HG02981 (cell line): ENCODE data around the gene RESP18.
A peak's percentile ranks its signal among the peaks of the same experiment; 100 is the strongest.

Experiments used
- ATAC-seq: cut with Tn5 transposase; IDR thresholded peaks from one replicate; pipeline ENCODE4 v1.9.1; 2021; ENCODE audit warnings: mild to moderate bottlenecking, moderate library complexity; ENCODE audit not compliant: unreplicated experiment

Gene RESP18

DNA sequence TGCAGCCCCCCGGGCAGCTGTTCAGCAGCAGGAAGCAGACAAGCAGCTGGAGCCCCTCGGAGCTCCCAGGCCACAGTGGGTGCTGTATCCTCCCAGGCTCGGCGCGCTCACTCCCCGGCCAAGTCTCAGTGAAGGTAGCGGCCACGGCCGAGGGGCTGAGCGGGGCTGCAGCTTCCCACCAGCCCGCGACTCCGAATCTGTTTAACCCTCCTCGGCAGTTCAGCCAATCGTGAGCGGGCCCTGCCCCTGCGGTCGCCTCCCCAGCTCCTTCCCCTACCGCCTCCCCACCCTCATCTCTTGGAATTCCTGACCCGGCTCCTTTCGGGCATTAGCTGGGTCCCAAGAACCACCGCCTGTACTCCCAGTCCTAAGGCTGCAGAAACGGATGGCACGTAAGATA is at the start of gene RESP18:
Gene RESP18, minus strand, starts transcription at position 203 of the 400 bp plus-strand sequence.
- no peak for ATAC-seq

DNA sequence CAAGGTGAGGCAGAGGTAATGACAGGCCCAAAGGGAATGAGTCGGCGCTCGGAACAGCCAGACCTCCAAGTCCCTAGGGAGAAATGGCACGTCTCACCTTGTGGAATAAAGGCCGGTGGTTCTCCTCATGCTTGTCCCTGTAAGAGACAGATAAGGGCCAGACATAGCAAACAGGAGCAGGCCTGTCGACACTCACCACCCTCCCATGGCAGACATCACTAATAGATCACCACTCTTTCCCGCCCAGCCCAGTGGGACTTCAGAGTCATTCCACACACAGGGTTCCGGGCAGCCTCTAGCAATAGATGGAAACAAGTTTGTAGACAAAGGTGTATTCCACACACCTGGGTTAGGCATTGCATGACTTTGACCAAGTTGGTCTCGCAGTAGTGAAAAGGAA is 48.9 kb upstream of the RESP18 start:
- ATAC-seq: no peak

DNA sequence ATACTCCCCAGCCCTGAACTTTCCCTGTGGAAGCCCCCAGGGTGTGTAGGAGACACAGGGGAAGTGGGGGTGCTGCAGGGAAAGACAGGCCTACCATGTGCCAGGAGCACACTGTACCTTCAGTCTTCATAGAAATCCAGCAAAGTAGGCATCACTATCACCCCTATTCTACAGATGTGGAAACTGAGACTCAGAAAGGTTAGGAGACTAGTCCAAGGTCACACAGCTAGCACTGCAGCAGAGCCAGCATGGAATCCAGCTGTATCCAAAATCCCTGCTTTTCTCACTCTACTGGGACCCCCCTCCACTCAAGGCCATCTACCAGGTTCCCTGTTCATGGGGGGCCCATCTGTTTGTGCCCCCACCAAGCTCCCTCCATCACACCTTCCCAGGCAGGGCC is 48.4 kb upstream of the RESP18 start:
- no peak for ATAC-seq

DNA sequence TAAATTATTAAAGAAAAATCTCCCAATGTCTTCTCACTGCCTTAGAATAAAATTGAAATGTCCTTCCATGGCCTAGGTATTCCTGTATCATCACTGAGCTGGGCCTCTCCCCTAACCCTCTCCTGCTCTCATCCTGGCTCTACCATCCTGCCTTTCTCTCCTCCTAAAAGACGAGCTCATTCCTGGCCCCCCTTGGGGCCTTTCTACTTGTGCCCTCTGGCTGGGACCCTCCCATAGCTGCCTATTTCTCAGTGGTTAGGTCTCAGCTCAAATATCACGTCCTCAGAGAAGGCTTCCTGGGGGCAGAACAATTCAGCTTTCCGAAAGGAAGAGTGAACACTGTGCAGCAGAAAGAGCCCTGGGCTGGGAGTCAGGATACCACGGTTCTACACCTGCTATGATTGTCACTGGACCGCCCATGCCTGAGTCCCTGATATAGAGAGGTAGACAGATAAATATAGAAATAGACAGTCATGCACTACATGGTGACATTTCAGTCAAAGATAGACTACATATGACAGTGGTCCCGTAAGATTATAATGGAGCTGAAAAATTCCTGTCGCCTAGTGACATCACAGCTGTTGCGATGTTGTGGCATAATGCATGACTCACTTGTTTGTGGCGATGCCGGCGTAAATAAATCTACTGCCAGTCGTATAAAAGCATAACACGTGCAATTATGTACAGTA is 45.8 kb upstream of the RESP18 start:
- ATAC-seq: no peak

DNA sequence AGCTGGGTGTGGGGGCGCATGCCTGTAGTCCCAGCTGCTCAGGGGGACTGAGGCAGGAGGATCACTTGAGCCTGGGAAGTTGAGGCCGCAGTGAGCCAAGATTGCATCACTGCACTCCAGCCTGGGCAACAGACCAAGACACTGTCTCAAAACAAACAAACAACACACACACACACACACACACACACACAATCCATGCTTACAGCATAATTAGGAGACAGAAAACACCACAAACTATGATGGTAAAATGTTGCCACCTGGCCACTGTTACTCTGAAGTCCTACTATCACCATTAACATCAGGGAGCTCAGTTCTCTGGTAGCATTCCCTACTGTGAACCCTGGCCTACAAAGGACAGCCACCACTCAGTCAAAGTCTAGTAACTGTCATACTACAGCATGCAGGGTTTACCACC is 36.9 kb upstream of the RESP18 start:
- ATAC-seq: no peak

DNA sequence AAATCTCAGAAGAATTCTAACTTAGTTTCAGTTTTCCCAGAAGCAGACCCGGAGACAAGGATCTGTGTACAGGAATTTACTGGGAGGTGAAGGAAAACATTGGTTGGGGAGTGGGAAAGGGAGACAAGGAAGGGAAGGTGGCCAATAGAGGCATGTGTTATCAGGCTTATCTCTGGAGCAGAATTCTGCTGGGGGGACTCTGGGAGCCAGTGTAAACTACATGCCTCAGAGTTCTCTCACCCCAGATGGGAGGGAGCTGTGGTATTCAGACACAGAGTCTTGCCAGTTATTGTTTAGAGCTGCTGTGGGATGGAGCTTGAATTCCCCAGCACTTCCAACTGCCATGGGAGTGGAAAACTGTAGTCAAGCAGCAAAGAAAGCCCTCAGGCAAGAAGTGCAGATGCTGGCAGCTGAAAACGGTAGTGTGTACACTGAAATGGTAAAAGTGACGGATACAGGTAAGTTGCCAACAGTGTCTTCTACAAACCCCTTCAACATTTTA is 36.2 kb upstream of the RESP18 start:
- ATAC-seq: no peak

DNA sequence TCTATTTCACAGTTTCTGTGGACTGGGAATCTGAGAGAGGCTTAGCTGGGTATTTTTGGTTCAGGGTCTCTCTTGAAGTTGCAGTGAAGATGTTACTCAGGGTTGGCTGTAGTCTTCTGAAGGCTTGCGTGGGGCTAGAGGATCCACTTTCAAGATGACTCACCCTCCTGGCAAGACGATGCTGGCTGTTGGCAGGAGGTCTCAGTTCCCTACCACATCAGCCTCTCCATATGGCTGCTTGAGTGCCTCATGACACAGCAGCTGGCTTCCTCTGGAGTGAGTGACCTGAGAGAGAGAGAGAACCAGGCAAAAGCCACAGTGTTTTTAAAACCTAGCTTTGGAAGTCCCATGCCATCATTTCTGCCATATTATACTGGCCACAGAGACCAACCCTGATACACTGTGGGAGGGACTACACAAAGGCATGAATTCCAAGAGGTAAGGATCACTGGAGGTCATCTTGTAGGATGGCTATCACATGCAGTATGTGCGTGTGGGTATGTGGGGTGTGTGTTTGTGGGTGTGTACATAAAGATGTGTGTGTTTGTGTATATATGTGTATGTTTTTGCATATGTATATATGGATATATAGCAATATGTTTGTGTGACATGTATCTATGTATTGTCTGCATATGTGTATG is 30.1 kb upstream of the RESP18 start:
- peak; percentile 88 for ATAC-seq

DNA sequence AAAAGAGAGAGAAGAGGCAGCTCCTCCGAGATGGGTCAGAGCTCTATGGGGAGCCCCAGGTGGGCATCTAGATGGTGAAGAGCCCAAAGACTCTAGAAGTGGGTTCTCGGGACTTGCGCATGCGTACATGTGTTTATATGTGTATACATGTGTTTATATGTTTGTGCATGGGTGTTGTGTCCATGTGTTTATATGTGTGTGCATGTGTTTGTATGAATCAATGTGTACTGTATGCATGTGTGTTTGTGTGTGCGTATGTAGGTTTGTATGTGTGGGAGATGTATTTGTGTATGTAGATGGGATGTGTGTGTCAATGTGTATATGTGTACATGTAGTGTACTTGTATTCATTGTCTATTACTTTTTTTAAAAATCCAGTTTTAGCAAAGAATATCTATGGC is 29.5 kb upstream of the RESP18 start:
- no peak for ATAC-seq

DNA sequence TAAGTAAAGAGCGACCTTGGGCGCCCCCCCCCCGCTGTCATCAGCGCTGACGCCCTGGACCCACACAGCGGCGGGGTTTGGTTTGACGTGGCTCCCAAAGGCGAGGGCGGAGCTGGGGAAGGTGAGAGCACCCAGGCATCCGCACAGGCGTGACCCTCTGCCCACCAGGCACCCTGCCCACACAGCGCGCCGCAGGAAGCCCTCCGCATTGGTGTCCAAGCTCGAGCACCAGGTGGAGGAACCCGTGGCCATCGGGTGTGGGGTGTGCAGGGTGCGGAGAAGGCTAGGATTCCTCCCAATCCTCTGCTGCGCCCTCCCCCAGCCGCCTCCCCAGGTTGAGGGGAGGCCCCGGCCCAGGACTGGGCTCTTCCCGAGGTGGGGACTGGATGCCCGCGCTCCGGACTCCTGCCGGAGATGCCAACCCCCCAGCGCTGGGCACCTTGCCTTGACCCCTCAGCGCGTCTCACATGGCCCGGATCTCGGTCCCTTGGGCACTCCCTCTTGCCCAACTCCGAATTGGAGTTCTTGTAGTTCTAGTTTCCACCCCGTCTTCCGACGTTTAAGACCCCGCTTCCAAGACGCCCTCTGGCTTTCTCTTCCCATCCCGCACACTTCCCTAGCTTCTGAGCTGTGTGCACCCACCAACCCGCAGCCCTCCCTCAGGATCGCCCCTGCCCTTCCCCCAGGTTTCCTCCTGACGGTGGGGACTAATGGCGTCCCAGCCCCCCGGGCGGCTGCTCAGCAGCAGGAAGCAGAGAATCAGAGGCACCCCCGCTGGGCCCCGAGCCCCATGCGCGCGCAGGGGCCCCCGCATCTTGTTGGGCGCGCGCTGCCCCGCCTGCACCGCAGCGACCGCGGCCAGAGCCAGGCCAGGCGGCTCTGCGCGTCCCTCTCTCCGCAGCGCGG is 25.9 kb upstream of the RESP18 start:
- no peak for ATAC-seq

DNA sequence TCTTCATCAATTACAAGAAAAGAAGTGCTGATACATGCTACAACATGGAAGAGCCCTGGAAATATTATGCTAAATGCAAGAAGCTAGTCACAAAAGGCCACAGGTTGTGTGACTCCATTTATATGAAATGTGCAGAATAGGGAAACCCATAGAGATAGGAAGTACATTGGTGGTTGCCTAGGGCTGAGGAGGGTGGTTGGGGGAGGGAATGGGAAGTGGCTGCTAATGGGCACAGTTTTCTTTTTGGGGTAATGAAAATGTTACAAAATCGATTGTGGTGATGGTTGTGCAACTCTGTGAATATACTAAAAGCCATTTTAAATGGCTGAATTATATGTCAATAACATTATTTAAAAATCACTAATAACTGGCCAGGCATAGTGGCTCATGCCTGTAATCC is 24.3 kb upstream of the RESP18 start:
- ATAC-seq: no peak

DNA sequence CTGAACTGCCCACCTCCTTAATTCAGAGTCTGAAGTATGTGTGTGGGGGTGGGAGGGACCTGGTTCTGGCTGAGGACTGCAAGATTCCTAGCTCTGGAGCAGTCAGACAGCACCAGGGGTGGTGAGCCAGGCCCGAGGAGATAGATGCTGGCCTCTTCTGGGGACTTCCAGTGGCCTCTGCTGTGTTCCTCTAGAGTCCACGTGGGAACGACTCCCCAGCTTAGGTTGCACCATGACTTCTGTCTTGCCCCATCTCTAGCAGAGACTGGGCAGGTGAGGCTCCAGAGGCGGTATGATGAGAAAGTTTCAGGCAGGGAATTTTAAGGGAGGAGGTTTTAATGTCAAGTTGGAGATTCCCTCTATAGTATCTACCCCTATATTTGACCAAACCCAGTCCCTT is 22.0 kb upstream of the RESP18 start:
- ATAC-seq: no peak

DNA sequence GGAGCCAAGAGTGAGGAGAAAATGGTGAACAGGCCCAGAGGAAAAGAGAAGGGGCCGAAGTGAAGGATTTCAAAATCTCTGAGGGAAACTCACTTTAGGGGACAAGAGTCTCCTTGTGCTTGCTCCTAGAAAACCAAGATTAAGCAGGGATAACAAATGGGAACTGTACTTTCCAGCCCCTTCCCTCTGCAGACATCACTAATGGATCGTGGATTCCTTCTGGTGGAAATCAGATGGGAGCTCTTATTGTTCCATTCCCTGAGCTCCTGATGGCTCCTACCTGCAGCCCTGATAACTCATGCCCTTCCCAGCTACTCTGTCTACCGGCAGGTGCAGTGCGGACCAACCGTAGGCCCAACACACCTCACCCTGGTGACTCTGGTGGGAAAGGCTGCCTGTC is 20.6 kb upstream of the RESP18 start:
- no peak for ATAC-seq

DNA sequence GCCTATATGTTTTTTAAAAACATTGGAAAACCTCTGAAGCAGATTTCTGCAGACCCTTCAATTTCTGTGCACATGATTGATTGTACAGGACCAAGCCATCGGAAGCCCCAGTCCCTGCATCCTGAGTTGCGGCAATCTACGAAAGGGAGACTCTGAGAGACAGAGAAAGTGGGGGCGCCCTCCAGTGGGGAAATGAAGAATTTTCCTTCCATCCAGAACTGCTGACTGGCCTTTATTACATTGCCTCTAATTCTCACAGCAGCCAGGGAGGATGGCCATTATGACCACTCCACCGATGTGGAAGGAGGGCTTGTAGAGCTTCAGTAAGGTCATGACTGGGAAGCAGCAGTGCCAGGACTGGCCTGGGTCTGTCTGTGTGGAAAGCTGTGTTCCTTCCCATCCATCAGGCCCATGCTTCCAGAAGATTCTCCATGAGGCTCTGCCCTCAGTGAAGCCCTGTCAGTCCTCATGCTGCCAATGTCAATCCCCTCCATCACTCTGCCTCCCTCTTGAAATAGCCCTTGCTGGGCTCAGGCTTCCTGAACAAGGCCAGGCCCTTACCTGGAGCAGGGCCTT is 20.0 kb upstream of the RESP18 start:
- ATAC-seq: peak; percentile 72

DNA sequence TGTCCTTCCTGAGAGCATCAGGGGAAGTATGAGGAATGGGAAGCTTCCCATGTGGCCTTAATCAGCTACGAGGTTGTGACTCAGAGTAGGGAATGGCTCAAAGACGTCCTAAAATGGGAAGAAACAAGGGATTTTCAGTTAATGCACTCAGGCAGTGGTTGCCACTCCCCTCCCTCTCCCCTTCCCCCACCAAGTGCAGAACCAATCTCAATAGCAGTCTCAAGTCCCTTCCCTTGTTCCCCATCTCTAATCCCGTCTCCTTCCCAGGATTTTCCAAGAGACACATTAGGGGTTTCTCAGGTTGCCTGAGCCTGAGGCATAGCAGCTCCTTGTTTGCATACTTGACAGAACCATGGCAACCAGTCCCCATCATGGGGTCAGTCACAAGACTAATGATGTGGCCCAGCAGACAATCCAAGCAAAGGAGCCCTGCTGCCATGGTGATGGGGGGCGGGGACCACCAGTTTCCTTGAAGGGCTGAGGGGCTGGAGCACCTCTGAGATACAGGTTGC is 18.2 kb upstream of the RESP18 start:
- ATAC-seq: no peak

DNA sequence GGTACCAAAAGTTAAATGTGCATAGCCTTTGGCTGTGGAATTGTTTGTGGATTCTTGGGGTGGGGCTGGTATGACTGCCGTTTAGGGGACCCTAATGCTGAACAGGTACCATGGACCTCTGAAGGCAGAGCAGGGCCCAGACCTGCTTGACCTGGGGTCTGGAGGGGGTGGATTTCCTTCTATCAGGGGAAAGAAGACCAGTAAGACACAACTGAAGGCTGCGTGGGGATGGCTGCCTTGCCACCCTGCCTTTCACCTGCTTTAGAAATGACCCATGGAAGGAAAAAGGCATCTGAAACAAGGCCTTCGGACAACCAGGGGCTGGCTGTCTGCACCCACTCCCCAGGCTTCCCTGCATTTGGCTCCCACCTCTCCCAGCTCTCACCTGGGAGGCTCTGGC is 17.7 kb upstream of the RESP18 start:
- no peak for ATAC-seq

DNA sequence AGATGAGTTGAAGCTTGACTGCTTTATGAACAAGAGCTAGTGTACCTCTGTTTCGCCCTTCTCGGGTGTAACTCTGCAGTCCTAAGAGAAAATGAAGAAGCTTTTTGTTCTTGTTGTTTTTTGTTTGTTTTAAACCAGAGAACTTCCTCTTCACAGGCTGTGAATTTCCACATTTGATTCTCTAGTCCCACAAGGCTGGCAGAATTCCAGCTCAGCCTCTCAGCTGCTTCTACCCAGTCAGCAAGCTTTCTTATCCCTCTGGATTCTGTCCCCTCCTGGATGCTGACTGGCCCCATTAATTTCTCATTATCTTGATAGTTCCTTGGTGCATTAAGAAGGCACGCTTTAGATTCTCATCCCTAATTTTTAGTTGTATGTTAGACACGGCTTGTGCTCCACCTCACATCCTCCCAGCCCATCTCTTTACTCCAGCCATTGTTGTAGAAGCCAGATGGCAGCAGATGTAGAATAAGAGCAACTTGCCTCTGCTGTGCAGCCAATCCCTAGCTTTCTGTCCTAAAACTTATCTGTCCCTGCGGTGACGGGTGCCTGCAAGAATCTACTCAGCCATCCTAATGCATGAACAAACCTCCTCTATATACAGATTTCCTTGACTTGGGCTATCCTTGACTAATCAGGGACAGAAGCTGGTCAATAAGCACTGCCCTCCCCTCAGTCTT is 12.3 kb upstream of the RESP18 start:
- no peak for ATAC-seq

DNA sequence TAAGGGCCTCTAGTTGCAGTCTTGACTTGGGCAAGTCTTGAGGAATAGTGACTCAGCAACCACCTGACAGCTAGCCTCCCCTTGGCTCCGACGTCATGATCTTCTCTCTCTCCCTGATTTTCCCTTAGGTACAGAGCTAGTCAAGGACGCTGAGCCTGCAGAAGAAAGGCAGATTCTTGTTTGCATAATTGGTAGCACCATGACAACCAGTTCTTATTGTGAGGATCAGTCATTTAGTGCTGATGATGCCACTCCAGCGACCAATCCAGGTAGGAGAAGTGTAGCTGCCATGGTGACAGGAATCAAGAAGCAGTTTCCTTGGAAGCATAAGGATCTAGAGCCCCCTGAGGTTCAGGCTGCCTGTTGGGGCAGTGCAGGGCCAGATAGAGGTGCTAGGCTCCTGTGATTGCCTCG is 2.8 kb upstream of the RESP18 start:
- ATAC-seq: no peak

DNA sequence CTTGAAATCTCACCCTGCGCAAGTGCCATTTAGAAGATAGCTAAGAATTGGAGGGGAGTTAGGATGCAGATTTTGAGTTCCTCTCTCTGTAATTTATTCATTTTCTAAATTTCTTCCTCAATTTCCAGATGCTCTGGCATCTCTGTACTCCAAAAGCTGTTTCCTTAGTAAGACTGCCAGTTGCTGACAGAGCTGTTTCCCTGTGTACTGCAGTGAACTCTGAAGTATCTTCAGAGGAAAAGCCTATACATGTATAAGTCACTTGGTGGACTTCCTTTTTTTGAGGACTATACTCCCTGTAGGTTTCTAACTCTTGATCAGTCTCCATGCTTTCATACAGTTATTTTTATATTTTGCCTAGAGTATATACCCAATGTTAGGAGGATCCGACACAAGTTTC is 1.5 kb upstream of the RESP18 start:
- ATAC-seq: no peak

DNA sequence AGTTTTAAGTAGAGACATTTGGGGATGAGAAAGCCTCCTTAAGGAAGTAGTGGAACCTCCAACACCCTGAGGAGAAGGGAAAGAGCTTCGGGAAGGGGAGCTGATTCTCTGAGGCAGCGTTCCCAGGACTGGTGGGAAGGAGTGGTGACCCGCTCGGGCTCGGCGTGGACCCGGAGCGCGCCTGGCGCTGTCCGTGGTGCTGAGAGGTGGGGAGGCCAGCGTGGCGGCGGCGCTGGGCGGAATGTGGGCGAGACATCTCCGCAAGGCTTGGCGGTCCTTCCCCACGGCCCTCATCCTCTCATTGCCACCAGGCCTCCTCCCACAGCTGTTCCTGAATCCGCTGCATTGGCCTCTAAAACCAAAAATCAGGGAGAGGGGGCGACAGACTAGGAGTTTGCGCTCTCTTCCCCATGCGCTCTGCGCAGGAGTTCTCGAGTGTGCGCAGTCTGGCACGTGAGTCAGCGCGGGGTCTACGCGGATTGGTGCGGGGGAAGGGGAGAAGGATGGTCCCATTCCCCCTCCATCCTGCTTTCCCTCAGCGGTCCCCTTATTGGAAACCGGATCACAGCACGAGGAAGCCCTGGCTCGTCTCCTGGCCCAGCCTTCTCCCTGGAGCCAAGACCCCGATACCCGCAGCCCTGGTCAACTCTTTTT is 857 bp downstream of the RESP18 start:
- no peak for ATAC-seq

DNA sequence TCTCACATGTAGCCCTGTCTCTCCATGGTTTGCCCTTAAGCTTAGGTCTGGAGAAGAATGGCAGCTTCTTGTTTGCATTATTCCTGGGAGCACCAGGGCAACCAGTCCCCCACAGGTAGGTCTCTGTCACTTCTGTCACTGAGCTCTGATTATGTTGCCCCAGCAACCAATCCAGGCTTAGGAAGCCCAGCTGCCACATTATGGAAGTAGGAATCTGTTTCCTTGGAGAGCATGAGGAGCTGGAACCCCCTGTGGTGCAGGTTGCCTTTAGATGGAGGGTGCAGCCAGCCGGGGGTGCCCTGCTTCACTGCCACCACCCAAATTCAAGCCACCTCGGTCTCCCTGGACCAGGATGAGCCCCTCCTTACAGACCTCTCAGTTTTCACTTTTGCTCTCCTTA is 4.8 kb downstream of the RESP18 start:
- no peak for ATAC-seq
